ENCODE measurements around the gene PXK.
A peak's percentile ranks its signal among the peaks of the same experiment; 100 is the strongest.
"Not testable (repeated sequence)": the region's sequence is repeated elsewhere in the genome, so short reads cannot be mapped to it uniquely, and the experiment has no call there.

PXK gene

DNA sequence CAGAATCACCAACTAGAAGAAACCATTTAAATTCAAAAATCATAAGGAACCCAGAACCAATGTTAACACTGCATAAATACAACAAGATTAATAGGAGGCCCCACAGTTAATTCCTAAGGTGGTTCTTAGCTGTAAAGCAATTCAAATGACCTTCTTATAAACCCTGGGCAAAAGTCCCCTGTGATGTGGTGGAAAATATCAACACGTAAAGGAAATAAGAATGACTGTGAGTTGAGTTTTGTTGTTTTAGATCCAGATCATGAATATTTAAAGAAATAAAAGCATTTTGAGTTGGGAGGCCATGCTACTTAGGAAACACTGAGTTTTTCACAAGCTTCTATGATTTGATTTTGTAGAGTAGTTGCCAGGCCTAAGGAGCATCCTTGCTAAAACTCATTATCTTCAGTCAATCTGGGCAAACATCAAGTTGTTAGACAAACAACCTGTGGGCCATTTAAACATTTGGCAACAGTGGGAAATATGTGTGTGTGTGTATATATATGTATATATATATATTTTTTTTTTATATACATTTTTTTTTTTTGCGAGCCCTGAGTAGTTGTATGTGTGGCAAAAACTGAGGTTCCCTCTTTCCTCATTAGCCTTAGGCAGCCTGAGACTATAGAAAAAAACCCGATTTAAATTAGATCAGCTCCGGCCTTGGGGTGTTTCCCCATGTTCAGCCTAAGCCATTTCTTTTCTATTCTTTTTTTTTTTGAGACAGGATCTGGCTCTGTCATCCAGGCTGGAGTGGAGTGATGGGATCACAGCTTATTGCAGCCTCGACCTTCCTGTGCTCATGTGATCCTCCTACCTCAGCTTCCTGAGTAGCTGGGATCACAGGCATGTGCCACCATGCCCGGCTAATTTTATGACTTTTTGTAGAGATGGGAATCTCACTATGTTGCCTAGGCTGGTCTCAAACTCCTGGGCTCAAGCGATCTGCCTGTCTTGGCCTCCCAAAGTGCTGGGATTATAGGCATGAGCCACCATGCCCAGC, 8.0 kb upstream of the PXK start:
- DNase-seq, result no peak

GRCh38 chr3:58325525-58325992, 7.1 kb upstream of the PXK start:
- DNase-seq, result no peak

- DNase-seq, result no peak
These were observed 6.3 kb upstream of the PXK start for GRCh38 chr3:58326267-58326900.

DNA sequence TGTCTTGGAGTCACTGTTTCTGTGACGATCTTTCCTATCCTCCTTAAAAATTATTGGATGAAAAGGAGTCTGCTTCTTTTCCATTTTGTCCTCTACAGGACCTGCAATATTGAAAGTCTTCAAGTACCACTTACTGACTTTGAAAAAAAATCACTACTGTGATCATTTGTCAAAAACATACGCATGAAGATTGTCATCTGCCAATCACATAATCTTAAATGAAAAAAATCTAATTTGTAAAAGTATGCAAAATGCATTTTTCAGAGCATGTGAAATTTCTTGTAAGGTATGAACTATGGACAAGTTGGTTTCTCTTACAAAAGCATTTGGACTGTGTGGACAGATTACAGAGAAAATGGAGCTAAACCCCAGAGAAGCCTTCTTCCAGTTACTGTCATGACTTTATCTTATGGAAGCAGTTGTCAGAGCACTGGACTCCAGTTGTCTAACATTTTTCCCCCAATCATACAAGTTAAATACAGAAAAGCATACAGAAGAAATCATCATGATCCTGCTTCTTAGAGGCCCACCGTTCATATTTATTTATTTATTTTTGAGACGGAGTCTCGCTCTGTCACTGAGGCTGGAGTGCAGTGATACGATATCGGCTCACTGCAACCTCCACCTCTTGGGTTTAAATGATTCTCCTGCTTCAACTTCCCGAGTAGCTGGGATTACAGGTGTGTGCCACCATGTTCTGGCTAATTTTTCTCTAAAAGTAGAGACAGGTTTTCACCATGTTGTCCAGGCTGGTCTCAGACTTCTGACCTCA, 3.4 kb upstream of the PXK start:
- no peak for DNase-seq

- no peak for DNase-seq
These were observed 2.7 kb upstream of the PXK start for GRCh38 chr3:58329922-58330413.

DNA sequence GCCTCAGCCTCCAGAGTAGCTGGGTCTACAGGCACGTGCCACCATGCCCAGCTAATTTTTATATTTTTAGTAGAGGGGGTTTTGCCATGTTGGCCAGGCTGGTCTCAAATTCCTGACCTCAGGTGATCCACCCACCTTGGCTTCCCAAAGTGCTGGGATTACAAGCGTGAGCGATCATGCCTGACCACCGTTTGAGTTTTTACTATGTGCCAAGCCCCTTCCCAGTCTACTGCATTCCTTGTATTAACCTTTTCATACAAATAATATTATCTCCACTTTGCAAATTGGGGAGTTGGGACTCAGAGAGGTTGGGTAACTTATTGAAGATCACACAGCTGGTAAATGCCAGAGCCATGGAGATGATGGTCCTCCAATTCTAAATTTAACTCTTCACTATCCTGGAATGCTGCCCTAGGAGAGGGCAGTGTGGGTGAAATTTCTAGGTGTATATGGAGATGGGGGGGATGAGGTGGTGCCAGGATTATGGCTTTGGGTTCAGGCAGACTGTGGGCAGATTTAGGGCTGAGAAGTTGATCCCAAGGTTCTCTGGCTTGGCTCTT, 1.0 kb upstream of the PXK start:
- DNase-seq, result no peak

GRCh38 chr3:58333206-58334012, 717 bp downstream of the PXK start:
- DNase-seq, result peak; percentile 74

DNA sequence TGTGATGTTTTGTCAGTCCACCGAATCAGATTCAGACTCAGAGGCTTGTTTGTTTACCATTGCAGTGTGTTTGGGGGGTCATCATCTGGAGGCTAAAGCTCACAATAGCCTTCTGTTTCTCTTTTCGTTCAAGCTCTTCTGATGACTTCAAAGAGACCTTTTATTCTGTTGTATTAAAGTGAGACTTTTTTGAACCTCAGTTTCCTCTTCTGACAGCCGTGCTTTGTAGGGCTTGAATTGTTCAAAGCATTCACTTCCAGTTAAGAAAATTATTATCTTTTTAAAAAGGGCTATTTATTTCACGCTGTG, 1.3 kb downstream of the PXK start:
- DNase-seq, result no peak

DNA sequence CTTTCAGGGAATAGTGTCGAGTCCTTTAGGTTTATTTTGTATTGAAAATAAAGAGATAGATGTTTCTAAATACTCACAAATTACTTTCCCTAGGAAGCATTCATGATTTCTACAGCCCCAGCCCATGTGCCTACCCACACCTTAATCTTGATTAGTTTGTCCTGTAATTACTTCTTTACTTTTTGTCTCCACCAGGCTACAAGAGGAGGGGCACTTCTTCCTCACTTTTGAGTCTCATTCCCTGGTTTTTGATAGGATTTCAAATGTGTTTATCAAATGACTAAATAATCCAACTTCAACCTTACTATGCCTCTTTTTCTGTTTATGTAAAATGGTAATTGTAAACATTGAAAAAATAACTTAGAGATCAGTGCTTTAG, 1.8 kb downstream of the PXK start:
- no peak for DNase-seq

- no peak for DNase-seq
These were observed 2.9 kb downstream of the PXK start for GRCh38 chr3:58335652-58335947.

DNA sequence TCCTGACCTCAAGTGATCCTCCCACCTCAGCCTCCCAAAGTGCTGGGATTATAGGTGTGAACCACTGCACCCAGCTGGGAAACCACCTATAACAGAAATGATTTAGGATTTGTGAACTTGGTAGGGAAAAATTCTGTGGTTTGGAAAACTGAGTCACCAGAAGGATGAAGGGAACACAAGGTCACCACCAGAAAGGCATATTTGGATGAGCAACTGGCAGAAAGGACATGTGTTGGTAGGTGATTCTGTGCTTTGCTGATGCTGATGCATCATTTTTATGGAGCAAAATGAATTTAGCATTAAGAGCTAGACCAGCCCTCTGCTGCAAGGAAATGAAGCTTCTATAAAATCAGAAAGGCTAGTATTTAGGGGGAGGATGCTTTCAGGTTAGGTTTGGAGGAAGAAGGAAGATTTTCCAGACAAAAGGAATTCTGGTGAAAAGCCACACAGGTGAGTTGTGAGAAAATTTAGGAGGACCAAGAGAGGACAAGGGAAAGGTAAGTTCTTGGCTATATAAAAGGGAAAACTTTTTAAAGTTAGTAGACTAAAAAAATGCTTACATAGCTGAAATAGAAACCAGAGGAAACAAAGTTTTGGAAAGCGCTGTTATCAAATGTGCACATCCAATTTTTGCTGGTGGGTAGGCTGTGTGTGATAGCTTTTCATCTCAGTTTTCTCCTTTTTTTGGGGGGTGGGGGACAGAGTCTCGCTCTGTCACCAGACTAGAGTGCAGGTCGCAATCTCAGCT, 3.6 kb downstream of the PXK start:
- DNase-seq, result no peak

DNA sequence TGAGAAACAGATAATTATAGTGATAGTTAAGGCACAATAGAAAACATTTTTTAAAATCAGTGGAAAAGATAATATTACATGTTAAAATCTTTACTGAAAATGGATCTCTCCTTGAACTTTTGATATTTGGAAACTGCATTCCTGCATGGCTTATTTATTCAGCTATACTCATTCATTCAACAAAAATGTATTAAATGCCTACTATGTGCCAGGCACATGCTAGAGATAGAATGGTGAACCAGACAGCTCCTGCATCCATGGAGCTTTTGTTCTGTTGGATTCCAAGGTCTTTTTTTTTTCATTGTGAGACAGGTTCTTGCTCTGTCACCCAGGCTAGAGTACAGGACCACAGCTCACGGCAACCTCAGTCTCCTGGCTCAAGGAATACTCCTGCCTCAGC, 4.5 kb downstream of the PXK start:
- no peak for DNase-seq

- DNase-seq, result not testable (repeated sequence)
These were observed 6.5 kb downstream of the PXK start for GRCh38 chr3:58339146-58339545.

GRCh38 chr3:58340594-58341244, 8.0 kb downstream of the PXK start:
- no peak for DNase-seq

DNA sequence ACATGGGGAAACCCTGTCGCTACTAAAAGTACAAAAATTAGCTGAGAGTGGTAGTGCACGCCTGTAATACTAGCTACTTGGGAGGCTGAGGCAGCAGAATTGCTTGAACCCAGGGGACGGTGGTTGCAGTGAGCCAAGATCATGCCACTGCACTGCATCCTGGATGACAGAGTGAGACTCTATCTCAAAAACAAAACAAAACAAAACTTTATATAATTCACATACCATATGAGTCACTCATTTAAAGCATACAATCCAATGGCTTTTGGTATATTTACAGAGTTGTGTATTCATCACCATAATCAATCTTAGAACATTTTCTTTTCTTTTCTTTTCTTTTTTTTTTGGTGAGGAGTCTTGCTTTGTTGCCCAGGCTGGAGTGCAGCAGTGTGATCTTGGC, 8.7 kb downstream of the PXK start:
- DNase-seq, result no peak

GRCh38 chr3:58342676-58343075, 10.0 kb downstream of the PXK start:
- no peak for DNase-seq

DNA sequence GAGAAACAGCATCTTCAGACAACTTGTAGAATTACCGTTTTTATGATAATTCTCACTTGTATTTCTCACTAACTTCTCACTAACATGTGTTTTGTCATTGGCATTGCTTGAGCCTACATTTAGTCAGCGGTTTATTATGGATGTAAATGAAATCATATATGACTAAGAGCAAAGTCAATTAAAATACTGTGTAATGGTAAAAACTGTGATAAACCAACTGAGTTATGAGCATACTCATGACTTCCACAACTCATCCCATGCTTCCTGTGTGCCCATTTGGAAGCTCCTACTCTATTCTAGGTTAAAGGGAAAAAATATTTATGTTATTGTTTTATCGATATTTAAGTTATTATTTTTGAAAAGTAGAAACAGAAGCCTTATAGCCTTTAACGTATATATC, 12.8 kb downstream of the PXK start:
- no peak for DNase-seq

DNA sequence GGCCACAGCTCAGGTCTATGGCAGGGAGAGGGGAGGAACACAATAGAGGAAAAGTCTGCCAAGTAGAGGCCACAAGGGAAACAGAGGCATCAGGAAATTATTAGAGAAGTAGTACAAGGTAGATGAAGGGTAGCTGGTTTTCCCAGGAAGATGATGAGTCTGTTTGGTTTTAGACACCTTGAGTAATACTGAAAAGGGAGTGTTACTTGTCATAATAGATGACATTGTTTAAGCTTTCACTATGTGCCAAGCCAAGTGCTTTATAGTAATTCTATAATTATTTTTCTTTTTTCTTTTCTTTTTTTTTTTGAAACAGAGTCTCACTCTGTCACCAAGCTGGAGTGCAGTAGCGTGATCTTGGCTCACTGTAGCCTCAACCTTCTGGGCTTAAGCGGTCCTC, 13.7 kb downstream of the PXK start:
- no peak for DNase-seq

DNA sequence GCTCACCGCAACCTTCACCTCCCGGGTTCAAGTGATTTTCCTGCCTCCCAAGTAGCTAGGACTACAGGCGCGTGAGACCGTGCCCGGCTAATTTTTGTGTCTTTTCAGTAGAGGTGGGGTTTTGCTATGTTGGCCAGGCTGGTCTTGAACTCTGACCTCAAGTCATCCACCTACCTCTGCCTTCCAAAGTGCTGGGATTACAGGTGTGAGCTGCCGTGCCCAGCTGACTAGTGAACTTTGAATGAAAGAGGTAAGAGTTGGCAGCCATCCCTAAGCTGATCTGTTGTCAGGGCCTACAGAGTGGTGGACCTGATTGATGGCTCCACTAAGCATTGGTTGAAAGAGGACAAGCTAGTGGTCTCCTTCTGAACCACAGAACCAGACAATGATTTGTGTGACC, 15.3 kb downstream of the PXK start:
- no peak for DNase-seq

- DNase-seq, result no peak
These were observed 17.3 kb downstream of the PXK start for GRCh38 chr3:58349792-58350626.

All from activated effector memory CD4-positive, alpha-beta T cell treated with anti-CD3 and anti-CD28 coated beads, Interleukin-2, amount 50 U/mL, for 16 hours (primary cell).